CD4-positive, alpha-beta T cell treated with Interleukin-17A for 4 hours (primary cell): ENCODE data around the gene HOGA1.

Source experiments
- DNase-seq: peaks from one replicate; pipeline ENCODE4 v3.0.0-alpha.2; 2020; ENCODE audit warnings: mixed read lengths

Gene HOGA1

DNA sequence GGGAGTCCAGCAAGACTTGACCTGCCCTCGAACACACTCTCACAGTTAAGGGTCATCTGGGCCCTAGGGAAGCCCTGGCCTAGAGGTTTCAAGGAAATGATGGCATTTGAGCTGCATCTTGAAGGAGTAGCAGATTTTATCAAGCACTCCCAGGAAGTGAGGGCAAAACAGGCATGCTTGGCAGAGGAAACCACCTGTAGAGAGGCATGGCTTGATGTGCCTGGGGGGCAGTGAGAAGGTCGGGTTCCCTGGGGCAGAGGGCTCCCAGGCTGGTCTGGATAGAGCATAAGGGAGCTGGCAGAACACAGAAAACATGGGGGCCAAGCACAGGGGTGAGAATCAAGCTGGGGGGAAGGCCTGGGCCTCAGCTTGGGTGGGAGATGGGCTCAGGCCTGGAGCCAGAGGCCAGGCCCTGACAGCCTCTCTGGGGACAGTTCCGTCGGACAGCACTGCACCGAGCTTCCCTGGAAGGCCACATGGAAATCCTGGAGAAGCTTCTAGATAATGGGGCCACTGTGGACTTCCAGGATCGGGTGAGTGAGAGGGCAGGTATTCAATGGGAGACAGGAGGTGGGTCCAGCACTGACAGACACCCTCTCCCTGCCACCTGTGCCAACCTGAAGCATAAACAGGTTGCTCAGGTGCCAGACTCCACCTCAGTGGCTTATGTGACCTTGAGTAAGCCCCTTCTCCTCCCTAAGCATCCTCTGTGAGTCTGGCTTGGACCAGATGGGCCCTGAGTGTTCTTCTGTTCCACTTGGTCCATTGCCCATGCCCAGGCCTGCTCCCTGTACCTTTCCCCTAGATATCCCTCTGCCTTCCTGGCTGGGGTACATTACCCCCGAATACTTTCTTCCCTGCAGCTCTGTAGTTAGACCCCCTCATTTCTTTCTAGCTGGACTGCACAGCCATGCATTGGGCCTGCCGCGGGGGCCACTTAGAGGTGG lies 3.5 kb upstream of the HOGA1 start:
- no peak for DNase-seq

GRCh38 chr10:97582169-97582568 lies 2.0 kb upstream of the HOGA1 start:
- DNase-seq: no peak

- no peak for DNase-seq
Observed at GRCh38 chr10:97583476-97583875, 713 bp upstream of the HOGA1 start.

DNA sequence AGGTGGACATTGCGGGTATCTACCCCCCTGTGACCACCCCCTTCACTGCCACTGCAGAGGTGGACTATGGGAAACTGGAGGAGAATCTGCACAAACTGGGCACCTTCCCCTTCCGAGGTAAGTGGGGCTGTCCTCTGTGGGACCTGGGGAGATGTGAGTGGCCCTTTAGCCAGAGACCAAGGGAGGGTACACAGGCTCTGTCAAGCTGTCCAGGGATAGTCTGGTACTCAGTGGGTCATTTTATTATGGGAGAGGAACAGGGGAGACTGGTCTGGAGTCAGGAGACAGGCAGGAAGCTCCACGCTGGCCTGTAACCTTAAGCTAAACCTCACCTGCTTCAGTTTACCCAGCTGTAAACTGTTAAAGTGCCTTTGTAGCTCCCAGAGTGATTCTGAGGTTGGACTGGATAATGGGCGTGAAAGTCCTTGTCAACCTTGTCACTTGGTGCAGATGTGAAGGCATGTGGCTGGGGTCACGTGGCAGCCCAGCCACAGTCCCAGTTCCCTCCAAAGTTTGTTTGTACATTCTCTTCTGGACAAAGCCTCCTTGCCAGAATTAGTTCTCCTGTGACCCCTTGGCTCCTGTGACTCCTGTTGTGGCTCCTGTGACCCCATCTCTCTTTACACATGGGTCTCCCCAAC lies 729 bp downstream of the HOGA1 start:
- DNase-seq: no peak

GRCh38 chr10:97585439-97585811 lies 1.2 kb downstream of the HOGA1 start:
- DNase-seq: no peak

DNA sequence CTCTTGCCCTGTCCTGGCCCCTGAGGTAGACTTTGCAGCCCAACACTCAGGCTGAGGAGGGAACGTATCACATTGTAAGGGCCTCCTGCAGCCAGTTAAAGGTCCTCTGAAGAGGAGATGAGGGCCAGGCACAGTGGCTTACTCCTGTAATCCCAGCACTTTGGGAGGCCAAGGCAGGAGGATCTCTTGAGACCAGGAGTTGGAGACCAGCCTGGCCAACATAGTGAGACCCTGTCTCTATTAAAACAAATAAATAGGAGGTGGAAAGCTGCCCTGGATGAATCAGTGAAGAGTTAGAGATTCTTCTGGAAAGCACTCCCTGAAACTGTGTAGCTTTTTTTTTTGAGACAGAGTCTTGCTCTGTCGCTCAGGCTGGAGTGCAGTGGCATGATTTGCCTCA lies 3.0 kb downstream of the HOGA1 start:
- no peak for DNase-seq

- DNase-seq: no peak
Observed at GRCh38 chr10:97589479-97589878, 5.3 kb downstream of the HOGA1 start, which contains the start of gene C10orf62. C10orf62 (plus strand) TSS chr10:97589721; CDS start chr10:97589898, 177 bp downstream.

GRCh38 chr10:97590082-97590747 lies 6.0 kb downstream of the HOGA1 start:
- DNase-seq: no peak

GRCh38 chr10:97590748-97591495 lies 6.7 kb downstream of the HOGA1 start:
- DNase-seq: no peak

- no peak for DNase-seq
Observed at GRCh38 chr10:97593421-97593820, 9.2 kb downstream of the HOGA1 start.

DNA sequence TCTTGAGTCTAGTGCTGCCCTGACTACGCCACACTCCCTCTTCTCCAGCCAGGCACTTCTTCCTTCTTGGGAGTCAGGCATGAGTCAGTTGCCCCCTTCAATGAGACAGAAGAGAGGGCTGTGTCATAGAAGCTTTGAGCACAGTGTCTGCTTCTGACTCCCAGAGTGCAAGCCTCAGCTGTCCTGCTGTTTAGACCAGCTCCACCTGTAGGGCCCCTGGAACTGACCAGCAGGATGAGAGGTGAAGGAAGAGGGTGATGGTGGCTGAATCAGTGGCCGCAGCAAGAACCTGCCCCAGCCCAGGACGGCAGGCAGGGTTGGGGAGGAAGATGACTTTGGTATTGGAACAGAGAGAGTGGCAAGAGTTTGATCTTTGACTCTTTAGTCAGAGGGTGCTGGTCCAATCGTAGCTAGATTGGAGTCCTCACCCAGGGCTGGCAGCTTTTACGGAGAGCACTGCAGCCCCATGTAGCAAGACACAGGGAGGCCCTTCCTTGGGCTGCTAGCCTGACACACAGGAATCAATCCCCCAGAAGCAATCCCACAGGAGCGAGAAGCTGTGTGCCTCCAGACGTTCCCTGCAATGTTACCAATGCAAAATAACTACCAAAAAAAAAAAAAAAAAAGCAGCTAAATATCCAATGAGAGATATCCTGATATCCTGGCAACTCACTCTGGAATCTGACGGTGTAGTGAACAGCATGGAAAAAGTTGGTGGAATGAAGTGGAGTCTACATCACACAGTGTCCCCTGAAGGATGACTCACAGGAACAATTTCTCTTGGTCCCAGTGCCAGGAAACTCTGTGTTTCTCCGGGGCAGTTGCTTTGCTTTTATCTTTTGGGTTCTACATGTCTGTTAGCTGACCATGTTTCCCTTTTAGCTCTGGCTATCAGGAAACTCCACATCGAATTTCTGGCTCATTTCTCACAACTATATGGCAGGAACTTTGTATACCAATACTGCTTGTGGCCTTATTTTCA lies 12.2 kb downstream of the HOGA1 start:
- no peak for DNase-seq

- DNase-seq: no peak
Observed at GRCh38 chr10:97597778-97598177, 13.6 kb downstream of the HOGA1 start.

- no peak for DNase-seq
Observed at GRCh38 chr10:97598407-97599271, 14.4 kb downstream of the HOGA1 start.

- DNase-seq: no peak
Observed at GRCh38 chr10:97599272-97599619, 15.1 kb downstream of the HOGA1 start.

DNA sequence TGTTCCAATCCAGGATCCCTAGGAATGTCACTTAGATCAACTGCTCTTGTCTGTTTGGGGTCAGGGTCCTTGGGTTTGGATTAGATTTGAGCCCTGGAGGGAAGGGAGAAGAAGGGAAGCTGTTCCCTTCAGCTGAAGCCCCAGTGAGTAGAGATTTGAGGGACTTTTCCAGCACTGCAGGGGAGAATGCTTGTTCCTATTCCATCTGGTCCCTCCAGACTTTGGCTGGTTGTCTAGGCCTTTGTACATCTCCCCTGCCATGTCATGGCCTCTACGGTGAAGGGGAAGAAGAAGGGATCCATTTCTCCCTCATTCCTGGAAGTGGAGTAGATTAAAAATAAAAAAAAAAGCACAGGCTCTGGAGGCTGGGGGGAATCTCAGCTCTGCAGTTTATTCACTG lies 16.4 kb downstream of the HOGA1 start:
- no peak for DNase-seq

- no peak for DNase-seq
Observed at GRCh38 chr10:97601268-97602215, 17.4 kb downstream of the HOGA1 start.

GRCh38 chr10:97607095-97607636 lies 23.0 kb downstream of the HOGA1 start:
- DNase-seq: no peak

DNA sequence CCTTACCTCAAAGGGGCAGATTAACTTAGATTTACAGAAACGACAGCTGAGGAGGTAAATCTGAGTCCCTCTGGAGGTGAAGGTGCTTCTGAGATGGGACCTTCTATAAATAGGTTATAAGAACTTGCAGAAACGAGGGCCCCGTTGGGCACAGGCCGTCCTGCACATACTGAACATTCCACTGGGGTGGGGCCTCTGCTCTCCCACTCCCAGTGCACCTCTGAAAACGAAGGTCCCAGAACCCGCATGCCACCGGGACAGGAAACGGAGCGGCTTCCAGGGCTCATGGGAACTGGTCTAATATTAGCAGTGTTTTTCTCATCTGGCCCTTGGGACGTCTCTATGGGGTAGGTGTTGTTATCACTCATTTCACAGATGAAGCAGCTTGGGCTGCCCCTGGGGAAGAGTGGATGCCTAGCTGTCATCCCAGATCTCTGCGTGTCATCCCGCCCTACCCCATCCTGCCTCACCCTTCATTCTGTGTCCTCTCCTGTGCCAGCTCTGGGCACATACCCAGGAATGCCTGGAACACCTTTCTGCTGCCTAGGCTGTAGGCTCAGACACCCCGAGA lies 24.9 kb downstream of the HOGA1 start:
- no peak for DNase-seq

- no peak for DNase-seq
Observed at GRCh38 chr10:97611473-97611872, 27.3 kb downstream of the HOGA1 start.
